Measurements from ENCODE around the gene CLSTN1.
"Not testable (repeated sequence)": the region's sequence is repeated elsewhere in the genome, so short reads cannot be mapped to it uniquely, and the experiment has no call there.

Gene CLSTN1

DNA sequence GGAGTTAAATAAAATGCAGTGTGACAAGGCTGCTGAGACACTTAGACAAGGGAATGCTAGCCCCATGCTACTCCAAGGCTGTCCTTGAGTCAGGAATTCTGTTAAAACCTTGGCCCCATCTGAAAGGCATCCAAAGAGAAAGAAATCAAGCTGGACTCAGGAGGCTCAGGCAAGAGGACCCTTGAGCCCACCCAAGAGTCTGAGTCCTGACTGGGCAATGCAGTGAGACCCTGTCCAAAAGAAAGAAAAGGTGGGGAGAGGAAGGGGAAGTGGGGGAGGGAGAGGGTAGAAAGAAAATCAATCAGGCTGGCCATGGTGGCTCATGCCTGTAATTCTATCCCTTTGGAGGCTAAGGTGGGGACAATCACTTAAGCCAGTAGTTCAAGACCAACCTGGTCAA lies 26.7 kb downstream of the CLSTN1 start:
- H3K36me3 ChIP-seq (ENCODE audit: control insufficient read depth, insufficient read depth, low read length): peaks cover 4% of the 10 kb centered on the region
- no peak overlapping the region for H3K27ac ChIP-seq (ENCODE audit: low read depth, low read length, severe bottlenecking)
- H3K4me3 ChIP-seq (ENCODE audit: extremely low read depth, insufficient read depth, low read length, poor library complexity, severe bottlenecking): no peak overlapping the region
- H3K9me3 ChIP-seq (ENCODE audit: control insufficient read depth, low read length): no peaks in the 10 kb centered on the region
- peaks cover 8% of the 10 kb centered on the region for H3K4me1 ChIP-seq (ENCODE audit: control insufficient read depth, insufficient read depth, low read length, poor library complexity, severe bottlenecking)

DNA sequence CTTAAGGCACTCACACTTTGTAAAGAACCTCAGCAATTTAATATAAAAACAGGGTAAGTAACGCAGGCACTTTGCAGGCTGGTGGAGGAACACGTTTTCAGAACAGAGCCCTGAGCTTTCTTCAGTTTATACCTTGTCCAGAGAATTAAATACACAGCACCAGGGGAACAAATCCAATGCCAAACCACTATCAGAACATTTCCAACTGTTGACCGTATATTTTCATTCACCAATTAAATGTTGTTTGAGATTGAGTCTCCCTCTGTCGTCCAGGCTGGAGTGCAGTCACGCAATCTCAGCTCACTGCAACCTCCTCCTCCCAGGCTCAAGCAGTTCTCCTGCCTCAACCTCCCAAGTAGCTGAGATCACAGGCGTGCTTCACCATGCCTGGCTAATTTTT lies 29.7 kb downstream of the CLSTN1 start:
- peaks cover 3% of the 10 kb centered on the region for H3K36me3 ChIP-seq (ENCODE audit: control insufficient read depth, insufficient read depth, low read length)
- H3K27ac ChIP-seq (ENCODE audit: low read depth, low read length, severe bottlenecking): no peak overlapping the region
- peaks cover 8% of the 10 kb centered on the region for H3K4me1 ChIP-seq (ENCODE audit: control insufficient read depth, insufficient read depth, low read length, poor library complexity, severe bottlenecking)
- H3K4me3 ChIP-seq (ENCODE audit: extremely low read depth, insufficient read depth, low read length, poor library complexity, severe bottlenecking): no peak overlapping the region
- 82 to 93% methylated on average over 2 to 6 of the region's 6 CpGs for WGBS, 2 experiments (ENCODE audit: insufficient coverage in 2 of 2)
- H3K9me3 ChIP-seq (ENCODE audit: control insufficient read depth, low read length): no peaks in the 10 kb centered on the region

DNA sequence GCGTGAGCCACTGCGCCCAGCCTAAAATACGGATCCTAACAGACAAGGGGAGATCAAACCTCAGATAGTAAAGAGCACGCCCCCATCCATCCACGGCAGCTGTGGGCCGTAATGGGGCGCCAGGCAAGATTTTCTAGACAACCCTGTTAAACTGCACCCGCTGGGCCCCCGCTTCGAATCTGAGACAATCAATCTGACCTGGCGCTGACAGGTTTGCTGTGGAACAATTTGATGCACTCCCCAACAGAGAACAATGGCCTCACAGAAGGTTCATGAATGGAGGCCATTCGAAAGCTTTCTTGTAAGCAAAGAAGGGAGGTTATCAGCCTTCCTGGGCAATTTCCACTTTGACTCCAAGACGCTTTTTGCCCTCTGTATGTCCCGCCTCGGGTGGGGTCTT lies 30.5 kb downstream of the CLSTN1 start:
- no peak overlapping the region for H3K4me3 ChIP-seq (ENCODE audit: extremely low read depth, insufficient read depth, low read length, poor library complexity, severe bottlenecking)
- H3K27ac ChIP-seq (ENCODE audit: low read depth, low read length, severe bottlenecking): peak overlapping the region; percentile 8
- peaks cover 3% of the 10 kb centered on the region for H3K36me3 ChIP-seq (ENCODE audit: control insufficient read depth, insufficient read depth, low read length)
- 86 to 89% methylated on average over 14 to 15 of the region's 15 CpGs for WGBS, 2 experiments (ENCODE audit: insufficient coverage in 2 of 2)
- H3K9me3 ChIP-seq (ENCODE audit: control insufficient read depth, low read length): no peaks in the 10 kb centered on the region
- H3K4me1 ChIP-seq (ENCODE audit: control insufficient read depth, insufficient read depth, low read length, poor library complexity, severe bottlenecking): peaks cover 6% of the 10 kb centered on the region

DNA sequence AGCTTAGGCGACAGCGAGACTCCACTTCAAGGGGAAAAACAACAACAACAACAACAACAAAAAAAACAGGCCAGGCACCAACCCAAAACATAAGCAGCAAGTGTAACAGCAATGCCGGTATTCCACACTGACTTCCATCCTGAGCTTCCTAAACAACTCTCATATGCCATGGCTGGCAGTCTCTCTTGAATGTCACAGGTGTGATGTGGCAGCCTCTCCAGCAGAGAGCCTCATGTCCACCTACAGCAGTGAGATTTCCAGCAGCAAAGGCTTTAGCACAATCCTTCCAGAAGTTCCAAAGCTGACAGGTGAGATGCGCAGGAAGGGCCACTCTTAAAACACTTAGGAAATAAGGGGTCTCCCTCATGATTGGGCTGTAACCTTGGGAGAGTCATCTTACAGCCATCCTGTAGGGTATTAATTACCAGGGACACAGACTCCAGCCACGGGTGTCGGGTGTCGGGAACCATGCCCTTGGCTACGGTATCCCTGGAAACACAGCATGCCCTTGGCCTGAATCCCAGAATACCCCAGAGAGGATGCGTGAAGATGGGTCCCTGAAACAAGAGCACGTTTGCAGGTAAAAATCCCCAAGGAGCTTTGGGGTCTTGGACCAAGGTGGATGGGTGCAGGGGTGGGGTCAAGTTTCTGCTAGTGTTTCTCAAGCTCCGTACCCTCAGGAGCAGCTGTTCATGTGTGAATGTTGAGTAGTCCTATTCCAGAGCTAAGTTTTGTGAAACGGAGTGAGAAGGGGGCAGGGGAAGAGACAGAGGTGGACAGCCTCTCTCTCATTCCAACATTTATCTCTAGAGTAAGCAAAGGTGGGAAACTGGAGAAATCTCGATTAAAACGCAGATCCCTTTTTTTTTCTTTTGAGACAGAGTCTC lies 31.4 kb downstream of the CLSTN1 start:
- Histone ChIP-seq H3K36me3 (ENCODE audit: control insufficient read depth, insufficient read depth, low read length) (peaks cover 3% of the 10 kb centered on the region), H3K9me3 (ENCODE audit: control insufficient read depth, low read length) (no peaks in the 10 kb centered on the region), H3K4me3 (ENCODE audit: extremely low read depth, insufficient read depth, low read length, poor library complexity, severe bottlenecking) (no peak overlapping the region), H3K4me1 (ENCODE audit: control insufficient read depth, insufficient read depth, low read length, poor library complexity, severe bottlenecking) (peaks cover 4% of the 10 kb centered on the region), H3K27ac (ENCODE audit: low read depth, low read length, severe bottlenecking) (no peak overlapping the region)
- WGBS, 2 experiments (ENCODE audit: insufficient coverage in 2 of 2): 68 to 78% methylated on average over 12 to 13 of the region's 14 CpGs

DNA sequence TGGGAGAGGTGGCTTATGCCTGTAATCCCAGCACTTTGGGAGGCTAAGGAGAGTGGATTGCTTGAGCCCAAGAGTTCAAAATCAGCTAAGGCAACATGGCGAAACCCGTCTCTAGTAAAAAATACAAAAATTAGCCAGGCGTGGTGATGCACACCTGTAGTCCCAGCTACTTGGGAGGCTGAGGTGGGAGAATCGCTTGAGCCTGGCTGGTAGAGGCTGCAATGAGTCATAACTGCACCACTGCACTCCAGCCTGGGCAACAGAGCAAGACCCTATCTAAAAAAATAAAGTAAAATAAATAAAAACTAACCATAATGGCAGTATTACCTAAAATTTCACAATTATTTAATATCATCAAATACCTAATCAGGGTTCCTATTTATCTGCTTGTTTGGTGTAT lies 34.1 kb downstream of the CLSTN1 start:
- H3K4me1 ChIP-seq (ENCODE audit: control insufficient read depth, insufficient read depth, low read length, poor library complexity, severe bottlenecking); H3K9me3 ChIP-seq (ENCODE audit: control insufficient read depth, low read length); H3K4me3 ChIP-seq (ENCODE audit: extremely low read depth, insufficient read depth, low read length, poor library complexity, severe bottlenecking); H3K36me3 ChIP-seq (ENCODE audit: control insufficient read depth, insufficient read depth, low read length); H3K27ac ChIP-seq (ENCODE audit: low read depth, low read length, severe bottlenecking): not testable (repeated sequence)
- 89 to 100% methylated on average over 4 of the region's 4 CpGs for WGBS, 2 experiments (ENCODE audit: insufficient coverage in 2 of 2)

DNA sequence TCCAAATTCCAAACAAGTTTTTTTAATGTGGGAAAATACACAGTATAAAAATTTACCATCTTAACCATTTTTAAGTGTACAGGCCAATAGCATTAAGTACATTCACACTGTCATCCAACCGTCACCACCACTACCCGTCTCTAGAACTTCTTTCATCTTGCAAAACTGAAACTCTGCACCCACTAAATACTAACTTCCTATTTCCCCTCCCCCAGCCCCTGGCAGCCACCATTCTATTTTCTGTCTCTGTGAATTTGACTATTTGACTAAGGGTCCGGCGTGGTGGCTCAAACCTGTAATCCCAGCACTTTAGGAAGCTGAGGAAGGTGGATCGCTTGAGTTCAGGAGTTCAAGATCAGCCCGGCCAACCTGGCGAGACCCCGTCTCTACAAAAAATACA lies 36.1 kb downstream of the CLSTN1 start:
- Histone ChIP-seq H3K9me3 (ENCODE audit: control insufficient read depth, low read length) (no peaks in the 10 kb centered on the region), H3K4me3 (ENCODE audit: extremely low read depth, insufficient read depth, low read length, poor library complexity, severe bottlenecking) (no peak overlapping the region), H3K36me3 (ENCODE audit: control insufficient read depth, insufficient read depth, low read length) (peaks cover 3% of the 10 kb centered on the region), H3K4me1 (ENCODE audit: control insufficient read depth, insufficient read depth, low read length, poor library complexity, severe bottlenecking) (no peaks in the 10 kb centered on the region), H3K27ac (ENCODE audit: low read depth, low read length, severe bottlenecking) (no peak overlapping the region)
- 98 to 100% methylated on average over 5 to 8 of the region's 8 CpGs for WGBS, 2 experiments (ENCODE audit: insufficient coverage in 2 of 2)

DNA sequence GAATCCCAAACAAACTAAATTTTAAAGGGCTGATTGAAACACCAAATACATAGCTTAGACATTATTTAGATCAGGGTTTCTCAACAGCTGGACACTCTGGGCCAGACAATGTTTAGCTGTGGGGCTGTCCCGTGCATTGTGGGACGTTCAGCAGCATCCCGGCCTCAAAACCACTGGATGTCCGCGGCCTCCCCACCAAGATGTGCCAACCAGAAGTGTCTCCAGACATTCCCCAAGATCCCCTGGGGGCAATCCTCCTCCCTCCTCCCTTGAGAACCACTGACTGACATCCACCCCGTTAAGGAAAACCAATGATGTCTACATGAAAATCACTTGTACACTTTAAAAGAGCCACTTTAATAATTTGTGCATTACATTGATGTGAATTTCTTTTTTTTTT lies 38.4 kb downstream of the CLSTN1 start:
- Histone ChIP-seq H3K36me3 (ENCODE audit: control insufficient read depth, insufficient read depth, low read length) (no peaks in the 10 kb centered on the region), H3K27ac (ENCODE audit: low read depth, low read length, severe bottlenecking) (no peak overlapping the region), H3K9me3 (ENCODE audit: control insufficient read depth, low read length) (no peaks in the 10 kb centered on the region), H3K4me3 (ENCODE audit: extremely low read depth, insufficient read depth, low read length, poor library complexity, severe bottlenecking) (no peak overlapping the region), H3K4me1 (ENCODE audit: control insufficient read depth, insufficient read depth, low read length, poor library complexity, severe bottlenecking) (no peaks in the 10 kb centered on the region)
- 87 to 93% methylated on average over 5 of the region's 6 CpGs for WGBS, 2 experiments (ENCODE audit: insufficient coverage in 2 of 2)

DNA sequence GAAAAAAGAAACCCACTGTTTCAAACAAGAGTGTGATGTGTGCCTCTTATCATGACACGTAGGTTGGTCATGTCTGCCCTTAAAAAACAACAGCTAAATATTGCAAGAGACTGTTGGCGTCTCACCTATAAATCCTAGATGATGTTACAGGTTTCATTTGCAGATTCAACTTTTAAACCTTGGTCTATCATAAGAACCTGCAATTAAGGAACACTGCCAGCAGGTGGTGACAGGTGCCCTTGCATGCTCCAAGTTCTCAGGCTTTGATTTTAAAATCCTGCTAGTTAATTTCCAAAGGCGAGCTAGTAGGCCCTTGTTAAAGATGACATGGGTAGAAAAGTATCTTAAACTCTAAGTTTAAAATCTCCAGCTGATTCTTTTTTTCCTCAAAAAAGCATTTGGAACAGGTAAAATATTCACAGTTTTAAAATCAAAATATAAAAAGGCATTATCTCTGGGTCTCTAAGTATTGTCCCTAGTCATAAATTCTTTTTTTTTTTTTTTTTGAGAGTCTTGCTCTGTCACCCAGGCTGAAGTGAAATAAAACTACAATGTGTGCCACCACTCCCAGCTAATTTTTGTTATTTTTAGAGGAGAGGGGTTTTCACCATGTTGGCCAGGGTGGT lies 39.1 kb downstream of the CLSTN1 start:
- no peak overlapping the region for H3K4me3 ChIP-seq (ENCODE audit: extremely low read depth, insufficient read depth, low read length, poor library complexity, severe bottlenecking)
- no peaks in the 10 kb centered on the region for H3K4me1 ChIP-seq (ENCODE audit: control insufficient read depth, insufficient read depth, low read length, poor library complexity, severe bottlenecking)
- no peak overlapping the region for H3K27ac ChIP-seq (ENCODE audit: low read depth, low read length, severe bottlenecking)
- no peaks in the 10 kb centered on the region for H3K9me3 ChIP-seq (ENCODE audit: control insufficient read depth, low read length)
- 89 to 93% methylated on average over 1 to 3 of the region's 3 CpGs for WGBS, 2 experiments (ENCODE audit: insufficient coverage in 2 of 2)
- H3K36me3 ChIP-seq (ENCODE audit: control insufficient read depth, insufficient read depth, low read length): no peaks in the 10 kb centered on the region

DNA sequence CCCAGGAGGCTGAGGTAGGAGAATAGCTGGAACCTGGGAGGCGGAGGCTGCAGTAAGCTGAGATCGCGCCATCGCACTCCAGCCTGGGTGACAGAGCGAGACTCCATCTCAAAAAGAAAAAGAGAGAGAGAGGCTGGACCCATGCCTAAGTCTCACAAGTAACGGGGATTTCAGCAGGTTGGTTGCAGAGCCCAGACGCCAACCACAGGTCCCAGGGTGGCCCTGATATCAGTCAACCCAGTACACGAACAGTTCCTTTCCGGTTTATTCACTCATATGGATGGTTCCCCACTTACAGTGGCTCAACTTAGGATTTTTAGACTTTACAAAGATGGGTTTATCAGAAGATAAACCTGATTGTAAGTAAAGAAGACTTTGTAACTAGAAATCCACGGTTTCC lies 40.9 kb downstream of the CLSTN1 start:
- Histone ChIP-seq H3K9me3 (ENCODE audit: control insufficient read depth, low read length) (no peaks in the 10 kb centered on the region), H3K4me1 (ENCODE audit: control insufficient read depth, insufficient read depth, low read length, poor library complexity, severe bottlenecking) (no peaks in the 10 kb centered on the region), H3K27ac (ENCODE audit: low read depth, low read length, severe bottlenecking) (no peak overlapping the region), H3K36me3 (ENCODE audit: control insufficient read depth, insufficient read depth, low read length) (no peaks in the 10 kb centered on the region), H3K4me3 (ENCODE audit: extremely low read depth, insufficient read depth, low read length, poor library complexity, severe bottlenecking) (no peak overlapping the region)
- 97 to 100% methylated on average over 7 to 8 of the region's 10 CpGs for WGBS, 2 experiments (ENCODE audit: insufficient coverage in 2 of 2)

DNA sequence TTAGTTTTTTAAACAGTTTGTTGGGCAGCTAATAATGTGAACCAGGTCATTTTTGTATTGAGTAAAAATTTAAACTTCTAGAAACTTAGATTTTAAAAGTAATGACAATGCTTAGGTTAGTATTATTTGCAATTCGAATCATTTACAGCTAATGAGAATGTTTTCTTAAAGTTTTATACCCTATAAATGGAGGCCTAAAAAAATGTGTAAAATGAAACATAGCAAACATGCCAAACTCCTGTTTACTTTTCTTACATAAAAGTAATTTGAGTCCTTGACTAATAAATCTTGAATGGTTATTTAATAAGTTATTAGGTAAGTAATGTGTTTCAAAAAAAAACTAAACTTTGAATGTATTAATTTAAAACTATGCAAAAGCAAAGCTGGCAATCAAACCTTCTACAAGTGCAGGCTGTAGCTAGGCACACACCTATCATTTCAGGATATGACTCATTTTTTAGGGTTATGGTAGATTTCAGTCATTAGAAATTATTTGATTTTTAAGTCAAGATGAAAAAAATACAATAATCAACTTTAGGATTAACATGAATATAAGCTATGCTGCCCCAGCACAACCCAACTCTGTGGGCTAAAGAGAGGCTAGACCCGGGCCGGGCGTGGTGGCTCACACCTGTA lies 41.5 kb downstream of the CLSTN1 start:
- WGBS, 2 experiments (ENCODE audit: insufficient coverage in 2 of 2): 94% methylated on average over 3 of the region's 4 CpGs; no CpG with 5 or more reads in 1 of the 2 experiments
- no peaks in the 10 kb centered on the region for H3K36me3 ChIP-seq (ENCODE audit: control insufficient read depth, insufficient read depth, low read length)

More for the DNA sequence above, 41.5 kb downstream of the CLSTN1 start:
- no peak overlapping the region for H3K4me3 ChIP-seq (ENCODE audit: extremely low read depth, insufficient read depth, low read length, poor library complexity, severe bottlenecking)
- no peaks in the 10 kb centered on the region for H3K9me3 ChIP-seq (ENCODE audit: control insufficient read depth, low read length)
- H3K4me1 ChIP-seq (ENCODE audit: control insufficient read depth, insufficient read depth, low read length, poor library complexity, severe bottlenecking): no peaks in the 10 kb centered on the region
- no peak overlapping the region for H3K27ac ChIP-seq (ENCODE audit: low read depth, low read length, severe bottlenecking)

Data from mesodermal cell (in vitro differentiated cells).